HEK293 (cell line): ENCODE data around the gene DGKQ.
"Not testable (repeated sequence)": the region's sequence is repeated elsewhere in the genome, so short reads cannot be mapped to it uniquely, and the experiment has no call there.

Source experiments
- CTCF ChIA-PET: fragments of 350-600 bp; formaldehyde crosslinking; extraction: SDS; loops from one replicate; lab custom pipeline; 2021; ENCODE audit warnings: antibody characterized with exemption; lab: Yijun Ruan, JAX
- POLR2A ChIA-PET: fragments of 300-600 bp; formaldehyde crosslinking; extraction: SDS; loops from one replicate; lab custom pipeline; 2020; ENCODE audit warnings: antibody characterized with exemption, inconsistent platforms; lab: Yijun Ruan, JAX
- H3K27ac ChIP-seq: fragments of 200-500 bp; sonication (Bioruptor generic); 2 replicates; pipeline ENCODE4 v1.5.1; 2014; ENCODE audit warnings: low read depth, low read length, control low read depth, inconsistent platforms; ENCODE audit errors: extremely low read depth
- H3K36me3 ChIP-seq, 2 experiments: fragments of 200-500 bp in 1 of 2; sonication (Bioruptor generic) in 1 of 2; 1 replicate in 1 of 2; 2 replicates in 1 of 2; pipeline ENCODE4 v1.5.1; 2014 to 2017; ENCODE audit warnings: inconsistent platforms in 2 of 2, low read length in 2 of 2; ENCODE audit not compliant: control insufficient read depth in 2 of 2, insufficient read depth in 1 of 2
- H3K4me1 ChIP-seq: fragments of 200-500 bp; sonication (Bioruptor generic); 2 replicates; pipeline ENCODE4 v1.5.1; 2014; ENCODE audit warnings: mild to moderate bottlenecking, low read length, inconsistent platforms; ENCODE audit not compliant: control insufficient read depth, insufficient read depth
- H3K4me3 ChIP-seq: 2 replicates; pipeline ENCODE4 v1.5.1; 2011; ENCODE audit warnings: low read depth, mild to moderate bottlenecking, control low read depth, low read length, moderate library complexity
- H3K9me3 ChIP-seq: fragments of 200-500 bp; sonication (Bioruptor generic); 2 replicates; pipeline ENCODE4 v1.5.1; 2014; ENCODE audit warnings: low read depth, low read length, inconsistent platforms; ENCODE audit not compliant: control insufficient read depth, insufficient read depth
- BCL11A ChIP-seq: fragments of 450-650 bp; formaldehyde crosslinking; IDR thresholded peaks from 2 replicates; pipeline ENCODE4 v1.5.1; 2016; ENCODE audit warnings: low read depth, missing biosample characterization, missing genetic modification characterization
- BCL11B ChIP-seq: fragments of 450-650 bp; formaldehyde crosslinking; IDR thresholded peaks from 2 replicates; pipeline ENCODE4 v1.5.1; 2016; ENCODE audit warnings: low read depth, missing biosample characterization, missing genetic modification characterization
- FEZF1 ChIP-seq: fragments of 450-650 bp; formaldehyde crosslinking; IDR thresholded peaks from 2 replicates; pipeline ENCODE4 v1.5.1; 2016; ENCODE audit warnings: missing biosample characterization, missing genetic modification characterization
- GLIS1 ChIP-seq: fragments of 450-650 bp; formaldehyde crosslinking; IDR thresholded peaks from 2 replicates; pipeline ENCODE4 v1.5.1; 2016; ENCODE audit warnings: missing biosample characterization, missing genetic modification characterization
- REPIN1 ChIP-seq: fragments of 450-650 bp; formaldehyde crosslinking; IDR thresholded peaks from 2 replicates; pipeline ENCODE4 v1.5.1; 2017; ENCODE audit warnings: missing biosample characterization, missing genetic modification characterization, low read depth
- SP2 ChIP-seq: fragments of 450-650 bp; formaldehyde crosslinking; IDR thresholded peaks from 2 replicates; pipeline ENCODE4 v1.5.1; 2016; ENCODE audit warnings: missing biosample characterization, missing genetic modification characterization
- ZNF132 ChIP-seq: fragments of 450-650 bp; formaldehyde crosslinking; IDR thresholded peaks from 2 replicates; pipeline ENCODE4 v1.5.1; 2017; ENCODE audit warnings: missing biosample characterization, missing genetic modification characterization, borderline replicate concordance
- ZNF146 ChIP-seq: fragments of 450-650 bp; formaldehyde crosslinking; IDR thresholded peaks from 2 replicates; pipeline ENCODE4 v1.5.1; 2016; ENCODE audit warnings: missing biosample characterization, missing genetic modification characterization
- ZNF175 ChIP-seq: fragments of 450-650 bp; formaldehyde crosslinking; IDR thresholded peaks from 2 replicates; pipeline ENCODE4 v1.5.1; 2016; ENCODE audit warnings: missing biosample characterization, missing genetic modification characterization
- ZNF221 ChIP-seq: fragments of 450-650 bp; formaldehyde crosslinking; IDR thresholded peaks from 2 replicates; pipeline ENCODE4 v1.5.1; 2017; ENCODE audit warnings: missing biosample characterization, missing genetic modification characterization, borderline replicate concordance
- ZNF302 ChIP-seq: fragments of 450-650 bp; formaldehyde crosslinking; IDR thresholded peaks from 2 replicates; pipeline ENCODE4 v1.5.1; 2016; ENCODE audit warnings: missing biosample characterization, missing genetic modification characterization, low read depth
- ZNF311 ChIP-seq: fragments of 450-650 bp; formaldehyde crosslinking; IDR thresholded peaks from 2 replicates; pipeline ENCODE4 v1.5.1; 2017; ENCODE audit warnings: missing biosample characterization, missing genetic modification characterization, borderline replicate concordance
- ZNF354C ChIP-seq: fragments of 450-650 bp; formaldehyde crosslinking; IDR thresholded peaks from 2 replicates; pipeline ENCODE4 v1.5.1; 2016; ENCODE audit warnings: missing biosample characterization, missing genetic modification characterization, low read depth, borderline replicate concordance
- ZNF366 ChIP-seq: fragments of 450-650 bp; formaldehyde crosslinking; conservative IDR thresholded peaks from 2 replicates; pipeline ENCODE4 v1.5.1; 2016; ENCODE audit warnings: missing biosample characterization, missing genetic modification characterization
- ZNF658 ChIP-seq: fragments of 450-650 bp; formaldehyde crosslinking; IDR thresholded peaks from 2 replicates; pipeline ENCODE4; 2016; ENCODE audit warnings: missing biosample characterization, missing genetic modification characterization
- ZNF677 ChIP-seq: fragments of 450-650 bp; IDR thresholded peaks from 2 replicates; pipeline ENCODE4 v1.5.0; 2018; ENCODE audit warnings: missing biosample characterization, mild to moderate bottlenecking, missing genetic modification characterization, moderate library complexity
- TF ChIP-seq, protein P1 (sequence below): fragments of 450-650 bp; formaldehyde crosslinking; IDR thresholded peaks from 2 replicates; pipeline ENCODE4 v1.5.1; 2016; ENCODE audit warnings: missing biosample characterization, missing genetic modification characterization
- TF ChIP-seq, protein P2 (sequence below): fragments of 450-650 bp; formaldehyde crosslinking; IDR thresholded peaks from 2 replicates; pipeline ENCODE4 v1.5.1; 2016; ENCODE audit warnings: missing biosample characterization, missing genetic modification characterization
- TF ChIP-seq, protein P3 (sequence below): fragments of 450-650 bp; formaldehyde crosslinking; IDR thresholded peaks from 2 replicates; pipeline ENCODE4 v1.5.1; 2016; ENCODE audit warnings: missing biosample characterization, missing genetic modification characterization

Gene DGKQ

DNA sequence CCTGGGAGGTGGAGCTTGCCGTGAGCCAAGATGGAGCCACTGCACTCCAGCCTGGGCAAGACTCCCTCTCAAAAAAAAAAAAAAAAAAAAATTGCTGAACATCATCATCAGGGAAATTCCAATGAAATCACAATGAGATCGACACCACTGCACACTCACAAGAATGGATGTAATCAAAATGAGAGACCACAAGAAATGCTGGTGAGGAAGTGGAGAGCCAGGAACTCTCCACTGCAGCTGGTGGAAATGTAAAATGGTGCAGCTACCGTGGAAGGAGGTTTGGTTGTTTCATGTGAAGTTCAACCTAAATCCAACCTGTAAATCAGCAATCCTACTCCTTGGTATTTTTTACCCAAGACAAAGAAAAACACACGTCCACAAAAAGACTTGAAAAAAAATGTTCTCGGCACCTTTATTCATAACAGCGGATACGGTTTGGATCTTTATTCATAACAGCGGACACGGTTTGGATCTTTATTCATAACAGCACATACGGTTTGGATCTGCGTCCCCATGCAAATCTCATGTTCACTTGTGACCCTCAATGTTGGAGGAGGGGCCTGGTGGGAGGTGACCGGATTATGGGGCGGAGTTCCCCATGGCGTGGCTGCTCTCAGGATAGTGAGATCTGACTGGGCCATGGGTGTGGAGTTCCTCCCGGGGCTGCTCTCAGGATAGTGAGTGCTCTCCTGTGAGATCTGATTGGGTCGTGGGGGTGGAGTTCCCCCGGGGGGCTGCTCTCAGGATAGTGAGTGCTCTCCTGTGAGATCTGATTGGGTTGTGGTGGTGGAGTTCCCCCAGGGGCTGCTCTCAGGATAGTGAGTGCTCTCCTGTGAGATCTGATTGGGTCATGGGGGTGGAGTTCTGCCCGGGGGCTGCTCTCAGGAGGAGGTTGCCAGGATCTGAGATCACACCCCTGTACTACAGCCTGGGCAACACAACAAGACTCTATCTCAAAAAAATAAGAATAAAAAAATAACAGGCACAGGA is 49.0 kb downstream of the DGKQ start:
- Histone ChIP-seq H3K36me3 (peaks cover 0 to 3% of the 10 kb centered on the region in 2 experiments; a peak in 1 of 3 replicates), H3K27ac (no peak overlapping the region), H3K4me1 (0 out of 2 replicates have a peak, but pooled peaks cover 3% of the 10 kb centered on the region), H3K9me3 (no peaks in the 10 kb centered on the region), H3K4me3 (no peak overlapping the region)
- TF ChIP-seq ZNF221 (tag by site-specific recombination) (no peak), REPIN1 (tag by site-specific recombination) (no peak), ZNF311 (tag by site-specific recombination) (no peak), SP2 (peak; percentile 55), FEZF1 (tag by site-specific recombination) (no peak), ZNF132 (tag by site-specific recombination) (no peak), ZNF658 (tag by site-specific recombination) (no peak), GLIS1 (tag by site-specific recombination) (peak; percentile 92), ZNF146 (tag by site-specific recombination) (no peak), ZNF175 (tag by site-specific recombination) (no peak), ZNF366 (tag by site-specific recombination) (no peak)
- TF ChIP-seq, protein P1, sequence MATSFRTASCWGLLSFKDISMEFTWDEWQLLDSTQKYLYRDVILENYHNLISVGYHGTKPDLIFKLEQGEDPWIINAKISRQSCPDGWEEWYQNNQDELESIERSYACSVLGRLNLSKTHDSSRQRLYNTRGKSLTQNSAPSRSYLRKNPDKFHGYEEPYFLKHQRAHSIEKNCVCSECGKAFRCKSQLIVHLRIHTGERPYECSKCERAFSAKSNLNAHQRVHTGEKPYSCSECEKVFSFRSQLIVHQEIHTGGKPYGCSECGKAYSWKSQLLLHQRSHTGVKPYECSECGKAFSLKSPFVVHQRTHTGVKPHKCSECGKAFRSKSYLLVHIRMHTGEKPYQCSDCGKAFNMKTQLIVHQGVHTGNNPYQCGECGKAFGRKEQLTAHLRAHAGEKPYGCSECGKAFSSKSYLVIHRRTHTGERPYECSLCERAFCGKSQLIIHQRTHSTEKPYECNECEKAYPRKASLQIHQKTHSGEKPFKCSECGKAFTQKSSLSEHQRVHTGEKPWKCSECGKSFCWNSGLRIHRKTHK (tag by site-specific recombination), result no peak
- CTCF ChIA-PET, result interaction anchor here (0.6 kb wide), 2 partner anchors 166 to 256 kb away, joined by 3 to 4 read pairs; no protein-coding TSS in a partner anchor
- POLR2A ChIA-PET, result interaction anchor here (0.8 kb wide), 1 partner anchor 8 kb away, joined by 3 read pairs; the partner anchor contains the start of genes GAK and TMEM175

DNA sequence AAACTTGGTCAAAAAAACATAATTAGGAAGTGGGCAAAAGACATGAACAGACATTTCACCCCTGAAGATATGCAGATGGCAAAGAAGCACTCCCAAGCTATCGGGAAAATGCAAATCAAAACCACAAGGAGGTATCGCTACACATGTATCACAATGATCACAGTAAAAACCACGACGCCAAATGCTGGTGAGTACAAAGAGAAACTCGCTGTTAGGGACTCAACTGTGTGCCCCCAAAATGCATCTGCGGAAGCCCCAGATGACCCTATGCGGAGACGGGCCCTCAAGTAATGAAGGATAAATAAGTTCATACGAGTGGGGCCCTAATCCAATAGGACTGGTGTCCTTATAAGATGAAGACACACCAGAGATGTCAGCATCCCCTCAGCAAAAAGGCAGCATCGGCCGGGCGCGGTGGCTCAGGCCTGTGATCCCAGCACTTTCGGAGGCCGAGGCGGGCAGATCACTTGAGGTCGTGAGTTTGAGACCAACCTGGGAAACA is 51.5 kb downstream of the DGKQ start:
- H3K36me3 ChIP-seq, result peaks cover 0 to 3% of the 10 kb centered on the region in 2 experiments; a peak in 1 of 3 replicates
- H3K4me3 ChIP-seq, result no peak overlapping the region
- H3K27ac ChIP-seq, result no peak overlapping the region
- ChIA-PET CTCF (interaction anchor here (1.2 kb wide), 1 partner anchor 24 kb away, joined by 3 read pairs; no protein-coding TSS in a partner anchor), POLR2A (interaction anchor here (1.1 kb wide), 1 partner anchor 10 kb away, joined by 3 read pairs; the partner anchor contains the start of genes GAK and TMEM175)
- no peaks in the 10 kb centered on the region for H3K9me3 ChIP-seq
- no peaks in the 10 kb centered on the region for H3K4me1 ChIP-seq
- TF ChIP-seq ZNF175 (tag by site-specific recombination) (no peak), BCL11B (no peak), ZNF302 (no peak), BCL11A (tag by site-specific recombination) (no peak), ZNF354C (no peak), ZNF677 (no peak)
- TF ChIP-seq, protein P2, sequence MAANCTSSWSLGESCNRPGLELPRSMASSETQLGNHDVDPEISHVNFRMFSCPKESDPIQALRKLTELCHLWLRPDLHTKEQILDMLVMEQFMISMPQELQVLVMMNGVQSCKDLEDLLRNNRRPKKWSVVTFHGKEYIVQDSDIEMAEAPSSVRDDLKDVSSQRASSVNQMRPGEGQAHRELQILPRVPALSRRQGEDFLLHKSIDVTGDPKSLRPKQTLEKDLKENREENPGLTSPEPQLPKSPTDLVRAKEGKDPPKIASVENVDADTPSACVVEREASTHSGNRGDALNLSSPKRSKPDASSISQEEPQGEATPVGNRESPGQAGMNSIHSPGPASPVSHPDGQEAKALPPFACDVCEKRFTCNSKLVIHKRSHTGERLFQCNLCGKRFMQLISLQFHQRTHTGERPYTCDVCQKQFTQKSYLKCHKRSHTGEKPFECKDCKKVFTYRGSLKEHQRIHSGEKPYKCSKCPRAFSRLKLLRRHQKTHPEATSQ, result no peak
- TF ChIP-seq, protein P3, sequence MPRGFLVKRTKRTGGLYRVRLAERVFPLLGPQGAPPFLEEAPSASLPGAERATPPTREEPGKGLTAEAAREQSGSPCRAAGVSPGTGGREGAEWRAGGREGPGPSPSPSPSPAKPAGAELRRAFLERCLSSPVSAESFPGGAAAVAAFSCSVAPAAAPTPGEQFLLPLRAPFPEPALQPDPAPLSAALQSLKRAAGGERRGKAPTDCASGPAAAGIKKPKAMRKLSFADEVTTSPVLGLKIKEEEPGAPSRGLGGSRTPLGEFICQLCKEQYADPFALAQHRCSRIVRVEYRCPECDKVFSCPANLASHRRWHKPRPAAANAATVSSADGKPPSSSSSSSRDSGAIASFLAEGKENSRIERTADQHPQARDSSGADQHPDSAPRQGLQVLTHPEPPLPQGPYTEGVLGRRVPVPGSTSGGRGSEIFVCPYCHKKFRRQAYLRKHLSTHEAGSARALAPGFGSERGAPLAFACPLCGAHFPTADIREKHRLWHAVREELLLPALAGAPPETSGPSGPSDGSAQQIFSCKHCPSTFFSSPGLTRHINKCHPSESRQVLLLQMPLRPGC, result no peak
- TF ChIP-seq, all 188 proteins: peak for 0

DNA sequence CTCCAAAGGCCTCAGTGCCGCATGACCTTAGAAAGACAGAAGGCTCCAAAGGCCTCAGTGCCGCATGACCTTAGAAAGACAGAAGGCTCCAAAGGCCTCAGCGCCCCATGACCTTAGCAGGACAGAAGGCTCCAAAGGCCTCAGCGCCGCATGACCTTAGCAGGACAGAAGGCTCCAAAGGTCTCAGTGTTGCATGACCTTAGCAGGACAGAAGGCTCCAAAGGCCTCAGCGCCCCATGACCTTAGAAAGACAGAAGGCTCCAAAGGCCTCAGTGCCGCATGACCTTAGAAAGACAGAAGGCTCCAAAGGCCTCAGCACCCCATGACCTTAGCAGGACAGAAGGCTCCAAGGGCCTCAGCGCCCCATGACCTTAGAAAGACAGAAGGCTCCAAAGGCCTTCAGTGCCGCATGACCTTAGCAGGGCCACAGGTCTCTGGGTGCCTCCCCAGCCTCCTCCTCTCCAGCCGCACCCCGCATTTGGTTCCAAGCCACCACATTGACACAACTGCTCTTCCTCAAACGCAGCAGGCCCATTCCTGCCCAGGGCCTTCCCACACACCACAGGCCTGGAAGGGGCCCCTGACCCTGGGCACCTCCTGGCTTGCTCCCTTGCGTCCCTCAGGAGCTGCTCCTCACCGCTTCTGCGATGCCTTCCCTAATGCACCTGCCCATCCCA is 54.2 kb downstream of the DGKQ start:
- H3K4me3 ChIP-seq, CTCF ChIA-PET, H3K36me3 ChIP-seq: not testable (repeated sequence)

DNA sequence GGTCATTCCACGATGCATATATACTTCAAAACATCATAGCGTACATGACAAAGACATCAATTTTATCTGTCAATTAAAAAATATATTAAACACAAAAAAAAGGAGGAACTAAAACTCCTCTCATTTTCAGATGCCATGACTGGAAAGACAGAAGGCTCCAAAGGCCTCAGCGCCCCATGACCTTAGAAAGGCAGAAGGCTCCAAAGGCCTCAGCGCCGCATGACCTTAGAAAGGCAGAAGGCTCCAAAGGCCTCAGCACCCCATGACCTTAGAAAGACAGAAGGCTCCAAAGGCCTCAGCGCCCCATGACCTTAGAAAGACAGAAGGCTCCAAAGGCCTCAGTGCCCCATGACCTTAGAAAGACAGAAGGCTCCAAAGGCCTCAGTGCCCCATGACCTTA is 54.8 kb downstream of the DGKQ start:
- H3K4me1 ChIP-seq, CTCF ChIA-PET, H3K27ac ChIP-seq, H3K4me3 ChIP-seq, H3K9me3 ChIP-seq, H3K36me3 ChIP-seq: not testable (repeated sequence)
- POLR2A ChIA-PET, result interaction anchor here (1.4 kb wide), 1 partner anchor 14 kb away, joined by 3 read pairs; the partner anchor contains the start of genes GAK and TMEM175

More for the DNA sequence above, 54.2 kb downstream of the DGKQ start:
- H3K4me1 ChIP-seq, H3K27ac ChIP-seq, H3K9me3 ChIP-seq, POLR2A ChIA-PET: not testable (repeated sequence)
